Muscle layer of colon (tissue), 2 donors: ENCODE results near the gene ZC3H7B.

Experiments used
- H3K27ac ChIP-seq: one replicate; pipeline ENCODE4 v1.7.0; 2013; ENCODE audit warnings: low read depth, mild to moderate bottlenecking, low read length, moderate library complexity
- H3K27me3 ChIP-seq, 2 donors: one replicate each; pipeline ENCODE4 v1.7.0; 2013; ENCODE audit warnings: low read length in 2 of 2, mild to moderate bottlenecking in 2 of 2; ENCODE audit not compliant: insufficient read depth in 2 of 2, control insufficient read depth in 1 of 2
- H3K36me3 ChIP-seq: one replicate; pipeline ENCODE4 v1.7.0; 2013; ENCODE audit warnings: mild to moderate bottlenecking, low read length; ENCODE audit not compliant: insufficient read depth
- H3K4me1 ChIP-seq: one replicate; pipeline ENCODE4 v1.7.0; 2013; ENCODE audit warnings: mild to moderate bottlenecking, low read length; ENCODE audit not compliant: insufficient read depth
- H3K4me3 ChIP-seq, 2 donors: one replicate each; pipeline ENCODE4 v1.7.0; 2013; ENCODE audit warnings: low read length in 2 of 2, low read depth in 1 of 2, mild to moderate bottlenecking in 1 of 2, moderate library complexity in 1 of 2
- H3K9ac ChIP-seq: one replicate; pipeline ENCODE4 v1.7.0; 2013; ENCODE audit warnings: low read length
- H3K9me3 ChIP-seq: one replicate; pipeline ENCODE4 v1.7.0; 2013; ENCODE audit warnings: mild to moderate bottlenecking, low read length
- donor health status: abdominal sarcoma.
- donor health status: Adenocarcinoma of cecum.

Gene ZC3H7B

DNA sequence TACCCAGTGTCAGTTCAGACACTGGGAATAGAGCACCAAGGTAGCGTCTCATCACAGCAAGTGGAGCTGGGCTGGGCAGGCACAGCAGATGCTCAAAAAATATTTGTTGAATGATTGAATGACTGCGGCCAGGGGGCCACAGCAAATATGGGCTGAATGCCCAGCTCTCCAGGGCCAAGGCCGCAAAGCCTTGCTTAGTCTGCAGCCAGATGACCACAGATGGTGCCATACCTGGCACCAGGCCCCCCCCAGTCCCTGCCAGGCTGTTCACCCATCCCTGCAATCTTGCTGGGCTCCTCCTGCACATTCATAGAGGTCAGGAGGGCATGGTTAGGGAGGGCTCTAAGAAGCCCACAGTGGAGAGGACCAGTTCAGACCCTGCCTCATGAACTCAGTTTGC, 32.9 kb downstream of the ZC3H7B start:
- peaks cover 32% of the 10 kb centered on the region for H3K36me3 ChIP-seq
- no peak overlapping the region for H3K9ac ChIP-seq
- no peaks in the 10 kb centered on the region for H3K4me1 ChIP-seq
- no peaks in the 10 kb centered on the region for H3K27me3 ChIP-seq
- no peaks in the 10 kb centered on the region for H3K9me3 ChIP-seq
- no peak overlapping the region for H3K27ac ChIP-seq
- H3K4me3 ChIP-seq: no peak overlapping the region

DNA sequence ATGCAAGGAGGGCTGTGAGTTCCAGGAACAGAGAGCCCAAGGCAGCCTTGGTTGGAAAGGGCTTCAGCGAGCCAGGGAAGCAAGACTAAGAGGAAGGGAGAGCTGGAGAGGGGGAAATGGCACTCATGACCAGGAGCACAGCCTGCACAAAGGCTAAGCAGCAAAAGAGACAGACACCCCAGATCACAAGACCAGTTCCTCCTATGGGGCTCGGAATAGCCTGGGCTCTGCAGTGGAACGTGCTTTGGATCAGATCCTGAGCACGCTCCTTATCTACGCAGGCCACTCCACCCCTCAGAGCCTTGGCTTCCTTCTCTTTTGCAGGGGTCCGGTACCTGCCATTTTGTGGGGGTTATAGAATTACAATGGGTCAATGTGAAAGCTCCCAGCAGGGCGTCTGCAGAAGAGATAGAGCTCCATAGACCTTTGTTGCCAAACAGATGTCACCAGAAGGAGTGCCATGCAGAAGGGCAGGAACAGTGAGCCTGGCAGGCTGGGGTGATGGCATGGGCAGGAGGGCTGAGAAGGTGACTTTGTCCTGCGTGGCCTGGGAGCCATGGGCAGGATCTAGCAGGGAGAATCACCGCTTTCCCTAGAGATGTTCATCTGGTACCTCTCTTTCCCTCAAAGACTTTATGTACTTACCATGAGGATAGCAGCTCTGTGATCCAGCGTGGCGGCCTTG, 33.8 kb downstream of the ZC3H7B start:
- no peak overlapping the region for H3K9ac ChIP-seq
- no peaks in the 10 kb centered on the region for H3K27me3 ChIP-seq
- H3K4me1 ChIP-seq: no peaks in the 10 kb centered on the region
- no peak overlapping the region for H3K4me3 ChIP-seq
- H3K27ac ChIP-seq: no peak overlapping the region
- H3K36me3 ChIP-seq: peaks cover 35% of the 10 kb centered on the region
- no peaks in the 10 kb centered on the region for H3K9me3 ChIP-seq

DNA sequence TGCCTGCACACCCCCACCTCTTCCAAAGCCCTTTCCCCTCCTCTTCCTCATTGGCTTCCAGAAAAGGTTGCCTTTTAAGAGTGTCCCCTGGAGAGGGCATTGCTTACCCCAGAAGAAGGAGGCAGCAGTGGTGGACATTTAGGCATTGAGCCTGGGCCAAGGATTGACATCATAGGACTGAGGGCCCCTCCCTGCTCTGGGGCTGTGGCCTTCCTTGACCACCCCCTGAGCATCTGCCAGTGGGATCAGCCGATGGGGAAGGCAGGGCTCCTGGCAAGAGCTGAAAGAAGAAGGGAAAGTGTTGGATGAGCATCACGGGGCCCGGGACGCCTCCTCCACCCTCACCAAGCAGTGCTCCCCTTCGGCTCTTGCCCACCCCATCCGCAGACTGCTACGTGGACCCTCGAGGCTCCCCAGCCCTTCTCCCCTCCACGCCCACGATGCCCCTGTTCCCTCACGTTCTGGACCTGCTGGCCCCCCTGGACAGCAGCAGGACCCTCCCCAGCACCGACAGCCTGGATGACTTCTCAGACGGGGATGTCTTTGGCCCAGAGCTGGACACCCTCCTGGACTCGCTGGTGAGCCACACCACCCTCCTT, 37.4 kb downstream of the ZC3H7B start:
- H3K9ac ChIP-seq: no peak overlapping the region
- H3K4me3 ChIP-seq: no peak overlapping the region
- H3K27me3 ChIP-seq: no peaks in the 10 kb centered on the region
- peaks cover 37% of the 10 kb centered on the region for H3K36me3 ChIP-seq
- no peaks in the 10 kb centered on the region for H3K9me3 ChIP-seq
- no peak overlapping the region for H3K27ac ChIP-seq
- H3K4me1 ChIP-seq: no peaks in the 10 kb centered on the region

DNA sequence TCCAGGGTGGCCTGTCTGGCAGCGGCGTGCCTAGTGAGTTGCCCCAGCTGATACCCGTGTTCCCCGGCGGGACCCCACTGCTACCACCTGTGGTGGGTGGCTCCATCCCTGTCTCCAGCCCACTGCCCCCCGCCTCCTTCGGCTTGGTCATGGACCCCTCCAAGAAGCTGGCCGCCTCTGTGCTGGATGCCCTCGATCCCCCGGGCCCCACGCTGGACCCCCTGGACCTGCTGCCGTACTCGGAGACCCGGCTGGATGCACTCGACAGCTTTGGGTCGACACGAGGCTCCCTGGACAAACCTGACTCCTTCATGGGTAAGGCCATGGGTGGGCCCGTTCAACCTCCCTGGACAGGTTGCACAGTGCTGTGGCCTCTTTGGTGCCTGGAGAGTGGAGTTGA, 38.5 kb downstream of the ZC3H7B start:
- H3K27me3 ChIP-seq: no peaks in the 10 kb centered on the region
- H3K27ac ChIP-seq: no peak overlapping the region
- no peak overlapping the region for H3K4me3 ChIP-seq
- no peaks in the 10 kb centered on the region for H3K9me3 ChIP-seq
- H3K9ac ChIP-seq: no peak overlapping the region
- H3K36me3 ChIP-seq: peaks cover 47% of the 10 kb centered on the region
- no peaks in the 10 kb centered on the region for H3K4me1 ChIP-seq

DNA sequence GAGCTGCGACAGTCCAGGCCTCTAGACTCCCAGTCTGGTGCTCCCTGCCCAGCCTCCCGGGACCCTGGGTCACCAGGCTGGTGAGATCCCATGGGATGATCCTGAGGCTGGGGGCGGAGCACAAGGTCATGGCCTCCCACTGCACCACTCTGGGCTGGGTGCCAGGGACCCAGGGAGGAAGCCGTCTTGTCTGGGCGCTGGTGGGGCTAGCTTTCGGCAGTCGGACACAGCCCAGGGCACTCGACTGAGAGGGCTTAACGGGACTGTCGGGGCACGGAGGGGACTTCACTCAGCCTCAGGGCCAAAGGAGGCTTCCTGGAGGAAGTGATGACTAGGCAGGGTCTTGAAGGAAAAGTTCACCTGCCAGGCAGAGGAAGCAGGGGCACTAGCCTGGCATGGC, 39.0 kb downstream of the ZC3H7B start:
- Histone ChIP-seq H3K27ac (no peak overlapping the region), H3K36me3 (peaks cover 50% of the 10 kb centered on the region), H3K9ac (no peak overlapping the region), H3K4me1 (no peaks in the 10 kb centered on the region), H3K27me3 (no peaks in the 10 kb centered on the region), H3K4me3 (no peak overlapping the region), H3K9me3 (no peaks in the 10 kb centered on the region)

DNA sequence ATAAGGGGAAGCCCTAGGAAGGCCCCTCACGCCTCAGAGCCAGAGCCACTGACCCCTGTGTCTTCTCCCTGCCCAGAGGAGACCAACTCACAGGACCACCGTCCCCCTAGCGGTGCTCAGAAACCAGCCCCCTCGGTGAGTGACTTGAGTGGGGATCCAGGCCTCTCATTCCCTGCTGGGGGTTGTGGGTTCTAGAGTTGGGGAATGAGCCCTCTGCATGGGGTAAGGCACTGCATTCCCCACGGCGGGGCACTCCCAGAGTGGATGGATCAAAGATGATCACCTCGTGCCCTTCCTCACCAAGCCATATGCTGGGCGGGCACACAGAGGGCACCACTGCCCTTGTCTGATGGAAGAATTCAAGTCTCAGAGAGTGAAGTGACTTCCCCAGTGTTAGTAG, 39.7 kb downstream of the ZC3H7B start:
- no peak overlapping the region for H3K9ac ChIP-seq
- no peaks in the 10 kb centered on the region for H3K9me3 ChIP-seq
- no peak overlapping the region for H3K4me3 ChIP-seq
- H3K27ac ChIP-seq: no peak overlapping the region
- peaks cover 56% of the 10 kb centered on the region for H3K36me3 ChIP-seq
- H3K4me1 ChIP-seq: no peaks in the 10 kb centered on the region
- H3K27me3 ChIP-seq: no peaks in the 10 kb centered on the region

DNA sequence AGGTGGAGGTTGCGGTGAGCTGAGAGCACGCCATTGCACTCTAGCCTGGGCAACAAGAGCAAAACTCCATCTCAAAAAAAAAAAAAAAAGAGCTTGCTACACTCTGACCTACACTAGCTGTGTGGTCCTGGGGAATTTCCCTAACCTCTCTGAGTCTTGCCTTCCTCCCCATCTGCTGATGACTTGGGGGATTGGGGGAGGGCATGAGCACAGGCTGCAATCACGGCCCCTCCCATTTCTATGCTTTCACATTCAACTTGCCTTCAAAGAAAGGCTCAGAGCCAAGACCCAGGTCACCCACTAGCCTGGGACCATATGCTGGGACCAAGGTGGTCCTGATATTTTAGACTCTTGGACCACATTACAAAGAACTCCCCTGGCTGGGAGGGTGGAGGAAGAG, 40.7 kb downstream of the ZC3H7B start:
- Histone ChIP-seq H3K9ac (no peak overlapping the region), H3K36me3 (peaks cover 64% of the 10 kb centered on the region), H3K27me3 (no peaks in the 10 kb centered on the region), H3K9me3 (no peaks in the 10 kb centered on the region), H3K4me3 (no peak overlapping the region), H3K27ac (no peak overlapping the region), H3K4me1 (no peaks in the 10 kb centered on the region)

DNA sequence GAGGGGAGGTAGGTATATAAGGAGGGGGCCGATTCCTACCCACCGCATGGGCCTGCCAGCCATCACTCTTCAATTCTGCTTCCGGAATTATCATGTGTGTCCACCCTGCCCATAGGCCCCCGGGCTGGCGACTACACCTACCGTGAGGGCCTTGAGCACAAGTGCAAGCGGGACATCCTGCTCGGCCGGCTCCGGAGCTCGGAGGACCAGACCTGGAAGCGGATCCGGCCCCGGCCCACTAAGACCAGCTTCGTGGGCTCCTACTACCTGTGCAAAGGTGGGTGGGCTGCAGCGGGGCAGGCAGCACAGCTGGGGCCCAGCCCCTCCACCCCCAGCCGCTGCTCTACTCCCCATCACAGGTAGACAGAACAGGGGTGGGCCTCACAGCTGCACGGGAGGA, 42.0 kb downstream of the ZC3H7B start:
- Histone ChIP-seq H3K4me3 (no peak overlapping the region), H3K36me3 (peaks cover 77% of the 10 kb centered on the region), H3K27ac (no peak overlapping the region), H3K9ac (no peak overlapping the region), H3K4me1 (no peaks in the 10 kb centered on the region), H3K9me3 (no peaks in the 10 kb centered on the region), H3K27me3 (no peaks in the 10 kb centered on the region)

DNA sequence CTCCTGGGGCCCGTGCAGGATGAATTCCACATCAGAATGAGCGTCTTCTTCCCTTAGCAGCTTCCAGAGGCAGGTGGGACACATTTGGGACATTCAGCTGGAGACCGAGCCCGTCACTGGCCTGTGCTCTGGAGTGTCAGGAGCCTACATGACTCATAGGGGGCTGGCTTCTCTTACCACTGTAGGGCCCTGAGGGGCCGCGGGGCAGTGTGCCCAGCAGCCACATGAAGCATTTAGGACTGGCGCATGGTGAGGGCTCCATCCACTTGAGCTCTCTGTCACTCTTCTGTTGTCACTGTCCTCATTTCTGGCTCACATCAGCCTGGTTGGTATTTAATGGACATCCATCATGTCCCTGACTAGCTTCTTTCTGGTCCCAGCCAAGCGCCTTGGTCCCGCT, 42.4 kb downstream of the ZC3H7B start:
- Histone ChIP-seq H3K27ac (no peak overlapping the region), H3K4me3 (no peak overlapping the region), H3K4me1 (no peaks in the 10 kb centered on the region), H3K9me3 (no peaks in the 10 kb centered on the region), H3K36me3 (peaks cover 78% of the 10 kb centered on the region), H3K9ac (no peak overlapping the region), H3K27me3 (no peaks in the 10 kb centered on the region)

DNA sequence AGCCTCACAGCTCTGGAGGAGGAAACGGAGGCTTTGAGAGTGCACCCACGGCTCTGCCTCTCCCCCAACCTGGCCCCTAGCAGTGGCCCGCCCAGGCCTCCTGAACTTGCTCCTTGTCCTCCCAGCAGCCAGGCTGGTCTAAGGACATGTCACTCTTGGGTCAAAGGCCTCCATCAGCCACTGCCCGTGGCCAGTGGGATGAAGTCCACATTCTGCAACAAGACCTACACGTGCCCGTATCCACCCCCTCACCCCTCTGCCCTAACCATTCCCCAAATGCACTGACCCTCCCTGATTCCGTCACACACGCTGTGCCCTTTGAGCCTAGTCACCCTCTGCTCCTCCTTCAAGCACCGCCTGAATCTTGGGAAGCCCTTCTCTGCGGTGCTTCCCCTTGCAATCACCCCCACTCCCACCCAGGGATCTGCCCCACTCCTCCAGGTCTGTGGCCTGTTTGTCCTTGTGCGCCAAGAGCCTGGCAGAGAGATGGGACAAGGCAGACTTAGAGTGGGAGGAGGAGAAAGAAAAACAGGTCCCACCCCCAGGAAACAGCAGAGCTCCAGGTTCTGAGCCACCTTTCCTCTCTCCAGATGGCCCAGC, 43.0 kb downstream of the ZC3H7B start:
- Histone ChIP-seq H3K27me3 (no peaks in the 10 kb centered on the region), H3K4me1 (no peaks in the 10 kb centered on the region), H3K36me3 (peaks cover 80% of the 10 kb centered on the region), H3K27ac (no peak overlapping the region), H3K9ac (no peak overlapping the region), H3K4me3 (no peak overlapping the region), H3K9me3 (no peaks in the 10 kb centered on the region)

DNA sequence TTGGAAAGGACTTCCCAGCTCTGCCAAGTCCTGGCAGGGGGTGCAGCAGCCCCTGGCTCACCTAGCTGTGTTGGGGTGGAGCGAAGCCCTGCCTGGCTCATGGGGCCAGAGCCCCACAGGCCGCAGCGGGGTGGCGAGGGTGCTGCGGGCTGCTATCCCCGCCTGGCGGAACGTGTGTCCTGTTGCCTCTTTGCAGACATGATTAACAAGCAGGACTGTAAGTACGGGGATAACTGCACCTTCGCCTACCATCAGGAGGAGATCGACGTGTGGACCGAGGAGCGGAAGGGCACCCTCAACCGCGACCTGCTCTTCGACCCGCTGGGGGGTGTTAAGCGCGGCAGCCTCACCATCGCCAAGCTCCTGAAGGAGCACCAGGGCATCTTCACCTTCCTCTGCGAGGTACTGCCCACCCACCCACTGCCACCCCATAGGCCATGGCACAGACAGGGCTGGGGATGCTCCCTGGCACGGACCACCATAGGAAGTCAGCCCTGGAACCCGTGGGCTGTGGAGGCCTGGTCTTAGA, 44.5 kb downstream of the ZC3H7B start:
- Histone ChIP-seq H3K4me1 (no peaks in the 10 kb centered on the region), H3K4me3 (no peak overlapping the region), H3K27me3 (no peaks in the 10 kb centered on the region), H3K9me3 (no peaks in the 10 kb centered on the region), H3K27ac (no peak overlapping the region), H3K9ac (no peak overlapping the region), H3K36me3 (peaks cover 84% of the 10 kb centered on the region)
